ENCODE measurements around the gene CWC22.

- no peak for TF ChIP-seq POLR2AphosphoS5 (IDR thresholded peaks at IDR 0.05)
- TF ChIP-seq, protein P1, sequence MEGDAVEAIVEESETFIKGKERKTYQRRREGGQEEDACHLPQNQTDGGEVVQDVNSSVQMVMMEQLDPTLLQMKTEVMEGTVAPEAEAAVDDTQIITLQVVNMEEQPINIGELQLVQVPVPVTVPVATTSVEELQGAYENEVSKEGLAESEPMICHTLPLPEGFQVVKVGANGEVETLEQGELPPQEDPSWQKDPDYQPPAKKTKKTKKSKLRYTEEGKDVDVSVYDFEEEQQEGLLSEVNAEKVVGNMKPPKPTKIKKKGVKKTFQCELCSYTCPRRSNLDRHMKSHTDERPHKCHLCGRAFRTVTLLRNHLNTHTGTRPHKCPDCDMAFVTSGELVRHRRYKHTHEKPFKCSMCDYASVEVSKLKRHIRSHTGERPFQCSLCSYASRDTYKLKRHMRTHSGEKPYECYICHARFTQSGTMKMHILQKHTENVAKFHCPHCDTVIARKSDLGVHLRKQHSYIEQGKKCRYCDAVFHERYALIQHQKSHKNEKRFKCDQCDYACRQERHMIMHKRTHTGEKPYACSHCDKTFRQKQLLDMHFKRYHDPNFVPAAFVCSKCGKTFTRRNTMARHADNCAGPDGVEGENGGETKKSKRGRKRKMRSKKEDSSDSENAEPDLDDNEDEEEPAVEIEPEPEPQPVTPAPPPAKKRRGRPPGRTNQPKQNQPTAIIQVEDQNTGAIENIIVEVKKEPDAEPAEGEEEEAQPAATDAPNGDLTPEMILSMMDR (IDR thresholded peaks at IDR 0.05): no peak
These were observed 27.1 kb upstream of the CWC22 start for GRCh38 chr2:180033993-180034894.
